Measurements from ENCODE around the gene RNF208. TPM values are rescaled to one million over a fixed set of nuclear protein-coding genes. Genes with fewer than 3 reads are reported as not detected.
A peak's percentile ranks its signal among the peaks of the same experiment; 100 is the strongest.
"Not testable (repeated sequence)": the region's sequence is repeated elsewhere in the genome, so short reads cannot be mapped to it uniquely, and the experiment has no call there.

Gene RNF208
- polyA plus RNA-seq (ENCODE audit: insufficient read length in 3 of 3), result 1 to 10 TPM; 5.1 to 7.2 (median 5.2) TPM

- no peak for DNase-seq (ENCODE audit: low read depth in 3 of 3, low spot score in 2 of 3)
Measured at GRCh38 chr9:137222190-137223077, at the start of gene RNF208. RNF208 (minus strand) TSS chr9:137222240; CDS start chr9:137221212, 1,028 bp downstream.

- no peak for DNase-seq (ENCODE audit: low read depth in 3 of 3, low spot score in 2 of 3)
Measured at GRCh38 chr9:137271696-137272076, 49.6 kb upstream of the RNF208 start.

GRCh38 chr9:137270929-137271695, 49.1 kb upstream of the RNF208 start:
- no peak for DNase-seq (ENCODE audit: low read depth in 3 of 3, low spot score in 2 of 3)

- DNase-seq (ENCODE audit: low read depth in 3 of 3, low spot score in 2 of 3), result no peak
Measured at GRCh38 chr9:137269231-137269772, 47.3 kb upstream of the RNF208 start.

- no peak for DNase-seq (ENCODE audit: low read depth in 3 of 3, low spot score in 2 of 3)
Measured at GRCh38 chr9:137268538-137269201, 46.6 kb upstream of the RNF208 start.

- no peak for DNase-seq (ENCODE audit: low read depth in 3 of 3, low spot score in 2 of 3)
Measured at GRCh38 chr9:137267933-137268355, 45.9 kb upstream of the RNF208 start.

- no peak for DNase-seq (ENCODE audit: low read depth in 3 of 3, low spot score in 2 of 3)
Measured at GRCh38 chr9:137266585-137267453, 44.8 kb upstream of the RNF208 start.

- no peak for DNase-seq (ENCODE audit: low read depth in 3 of 3, low spot score in 2 of 3)
Measured at GRCh38 chr9:137266162-137266527, 44.1 kb upstream of the RNF208 start.

GRCh38 chr9:137265496-137266161, 43.6 kb upstream of the RNF208 start:
- no peak for DNase-seq (ENCODE audit: low read depth in 3 of 3, low spot score in 2 of 3)

- DNase-seq (ENCODE audit: low read depth in 3 of 3, low spot score in 2 of 3), result no peak
Measured at GRCh38 chr9:137264067-137264466, 42.0 kb upstream of the RNF208 start.

GRCh38 chr9:137263506-137263905, 41.5 kb upstream of the RNF208 start:
- DNase-seq (ENCODE audit: low read depth in 3 of 3, low spot score in 2 of 3), result no peak

GRCh38 chr9:137262909-137263285, 40.9 kb upstream of the RNF208 start:
- DNase-seq (ENCODE audit: low read depth in 3 of 3, low spot score in 2 of 3), result no peak

- not testable (repeated sequence) for DNase-seq (ENCODE audit: low read depth in 3 of 3, low spot score in 2 of 3)
Measured at GRCh38 chr9:137262173-137262908, 40.3 kb upstream of the RNF208 start.

- DNase-seq (ENCODE audit: low read depth in 3 of 3, low spot score in 2 of 3), result no peak
Measured at GRCh38 chr9:137256856-137257255, 34.8 kb upstream of the RNF208 start.

GRCh38 chr9:137256362-137256761, 34.3 kb upstream of the RNF208 start:
- no peak for DNase-seq (ENCODE audit: low read depth in 3 of 3, low spot score in 2 of 3)

GRCh38 chr9:137255448-137256114, 33.5 kb upstream of the RNF208 start:
- DNase-seq (ENCODE audit: low read depth in 3 of 3, low spot score in 2 of 3), result no peak

GRCh38 chr9:137254624-137255447, 32.8 kb upstream of the RNF208 start, which contains the start of gene NELFB:
NELFB (plus strand) TSS chr9:137255327.
- DNase-seq (ENCODE audit: low read depth in 3 of 3, low spot score in 2 of 3), result peak; percentile 64 to 79 (median 73)

All from right renal cortex interstitium (tissue), 3 donors.